Tibial nerve (tissue), 4 donors: ENCODE data around the gene CHN2.

Experiments
- CTCF ChIP-seq, 5 experiments: fragments of 200-600 bp in 3 of 5; fragments of 450-650 bp in 2 of 5; sonication (generic) in 3 of 5; IDR thresholded peaks; one replicate each; pipeline ENCODE4 v1.5.1; 2016 to 2019; ENCODE audit warnings: antibody characterized with exemption in 5 of 5, mild to moderate bottlenecking in 3 of 5, moderate library complexity in 2 of 5
- EP300 ChIP-seq, 2 donors: sonication (generic); formaldehyde crosslinking; IDR thresholded peaks; one replicate each; pipeline ENCODE4 v1.6.1; 2017; ENCODE audit warnings: antibody characterized with exemption in 2 of 2, mild to moderate bottlenecking in 1 of 2
- POLR2A ChIP-seq, 2 donors: fragments of 450-650 bp; IDR thresholded peaks; one replicate each; pipeline ENCODE4 v1.6.1; 2017; ENCODE audit warnings: antibody characterized with exemption in 2 of 2, mild to moderate bottlenecking in 2 of 2, moderate library complexity in 2 of 2

DNA sequence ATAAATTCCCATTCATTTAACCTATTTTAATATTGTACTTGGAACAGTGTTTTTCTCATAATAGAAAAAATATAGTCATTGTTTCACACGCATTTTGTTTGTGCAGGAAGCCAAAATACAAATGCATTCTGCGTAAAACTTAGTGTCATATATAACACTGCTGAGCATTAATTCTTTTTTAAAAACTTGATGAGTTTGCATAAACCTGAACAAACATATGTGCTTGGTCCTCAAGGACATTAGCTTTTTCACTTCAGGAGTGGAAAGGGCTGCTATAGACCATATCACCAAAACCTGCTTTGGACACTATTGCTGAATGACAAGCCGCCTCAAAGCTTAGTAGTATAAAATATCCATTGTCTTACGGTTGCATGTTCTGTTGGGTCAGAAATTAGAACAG lies 267.4 kb downstream of the CHN2 start:
- TF ChIP-seq CTCF (IDR thresholded peaks at IDR 0.05) (no peak), POLR2A (IDR thresholded peaks at IDR 0.05) (no peak), EP300 (IDR thresholded peaks at IDR 0.05) (no peak)
